ENCODE results near the gene ARSG.

Gene ARSG

DNA sequence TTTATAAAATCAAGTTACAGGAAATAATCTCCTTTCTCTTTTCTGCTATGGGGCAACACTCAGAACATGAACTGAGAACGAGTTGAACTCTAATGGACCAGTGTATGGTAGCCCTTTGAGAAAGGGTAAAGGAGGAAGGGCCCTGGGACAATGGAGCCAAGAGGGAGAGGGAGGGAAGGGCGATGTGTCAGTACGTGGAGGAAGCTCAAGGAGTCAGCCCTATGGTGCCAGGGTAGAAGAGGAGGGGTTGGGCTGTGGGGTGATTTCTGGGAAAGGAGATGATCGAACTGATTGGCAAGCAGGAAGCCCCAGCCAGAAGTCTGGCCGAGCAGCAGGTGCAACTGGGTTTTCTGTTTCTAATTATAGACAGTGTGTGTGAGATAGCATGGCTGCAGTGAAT is 170.3 kb downstream of the ARSG start:
- Histone ChIP-seq H3K27me3 (ENCODE audit: insufficient read depth, low read depth) (no peaks in the 10 kb centered on the region), H2AFZ (ENCODE audit: low read depth) (peak overlapping the region; percentile 50), H3K27ac (peak overlapping the region; percentile 67), H3K36me3 (ENCODE audit: insufficient read depth) (no peaks in the 10 kb centered on the region), H3K79me2 (ENCODE audit: insufficient read depth, low read depth) (peaks cover 1% of the 10 kb centered on the region; the same call in 1 of the 2 replicates), H3K4me3 (IDR thresholded peaks at IDR 0.05; ENCODE audit: insufficient read depth, low read depth, low read length) (no peak overlapping the region), H3K4me1 (ENCODE audit: low read depth, poor library complexity, severe bottlenecking) (peaks cover 60% of the 10 kb centered on the region), H3K4me2 (peak overlapping the region; percentile 68), H4K20me1 (ENCODE audit: insufficient read depth) (no peaks in the 10 kb centered on the region), H3K9ac (peak overlapping the region; percentile 9; the same call in 1 of the 2 replicates)
- TF ChIP-seq, protein P1, sequence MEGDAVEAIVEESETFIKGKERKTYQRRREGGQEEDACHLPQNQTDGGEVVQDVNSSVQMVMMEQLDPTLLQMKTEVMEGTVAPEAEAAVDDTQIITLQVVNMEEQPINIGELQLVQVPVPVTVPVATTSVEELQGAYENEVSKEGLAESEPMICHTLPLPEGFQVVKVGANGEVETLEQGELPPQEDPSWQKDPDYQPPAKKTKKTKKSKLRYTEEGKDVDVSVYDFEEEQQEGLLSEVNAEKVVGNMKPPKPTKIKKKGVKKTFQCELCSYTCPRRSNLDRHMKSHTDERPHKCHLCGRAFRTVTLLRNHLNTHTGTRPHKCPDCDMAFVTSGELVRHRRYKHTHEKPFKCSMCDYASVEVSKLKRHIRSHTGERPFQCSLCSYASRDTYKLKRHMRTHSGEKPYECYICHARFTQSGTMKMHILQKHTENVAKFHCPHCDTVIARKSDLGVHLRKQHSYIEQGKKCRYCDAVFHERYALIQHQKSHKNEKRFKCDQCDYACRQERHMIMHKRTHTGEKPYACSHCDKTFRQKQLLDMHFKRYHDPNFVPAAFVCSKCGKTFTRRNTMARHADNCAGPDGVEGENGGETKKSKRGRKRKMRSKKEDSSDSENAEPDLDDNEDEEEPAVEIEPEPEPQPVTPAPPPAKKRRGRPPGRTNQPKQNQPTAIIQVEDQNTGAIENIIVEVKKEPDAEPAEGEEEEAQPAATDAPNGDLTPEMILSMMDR (conservative IDR thresholded peaks at IDR 0.05; ENCODE audit: low read depth, low read length): no peak

DNA sequence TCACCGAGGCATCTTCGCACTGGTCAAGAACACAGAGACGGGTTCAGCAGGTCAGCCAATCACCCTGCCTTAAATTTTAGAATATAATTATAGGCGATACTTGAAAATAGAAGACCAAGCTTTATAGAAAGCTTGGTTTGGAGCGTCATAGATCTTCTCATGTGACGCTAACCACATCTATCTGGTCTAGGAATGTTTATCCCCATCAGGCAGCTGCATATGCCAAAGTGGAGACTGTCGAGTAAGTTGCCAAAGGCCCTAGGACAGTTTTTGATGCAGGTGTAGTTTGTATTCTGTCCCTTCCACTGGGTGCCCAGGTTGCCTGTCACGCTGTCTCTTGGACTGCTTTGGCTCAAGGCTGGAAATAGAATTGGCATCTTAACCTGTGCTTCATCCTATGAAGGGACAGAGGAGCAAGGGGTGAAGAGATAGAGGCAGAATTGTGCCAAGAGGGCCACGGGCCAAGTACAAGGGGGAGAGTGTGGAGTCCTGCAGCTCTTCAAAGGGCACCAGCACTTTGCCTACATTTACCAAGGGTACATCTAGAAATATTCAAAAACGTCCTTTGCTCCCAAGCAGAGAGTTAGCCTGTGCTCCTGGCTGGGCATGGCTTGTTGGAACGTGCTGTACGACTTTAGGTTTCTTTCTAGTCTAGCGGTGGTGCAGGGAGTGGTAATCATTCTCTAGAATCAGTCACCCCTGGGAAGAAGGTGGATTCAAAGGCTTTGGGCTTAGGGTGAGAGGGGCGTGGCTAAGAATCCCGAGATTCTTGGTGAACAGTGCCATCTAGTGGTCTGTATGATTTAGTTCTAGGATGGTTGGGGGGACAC is 171.3 kb downstream of the ARSG start:
- no peaks in the 10 kb centered on the region for H3K36me3 ChIP-seq (ENCODE audit: insufficient read depth)
- no peaks in the 10 kb centered on the region for H4K20me1 ChIP-seq (ENCODE audit: insufficient read depth)
- H3K4me1 ChIP-seq (ENCODE audit: low read depth, poor library complexity, severe bottlenecking): peaks cover 61% of the 10 kb centered on the region
- H3K79me2 ChIP-seq (ENCODE audit: insufficient read depth, low read depth): no peaks in the 10 kb centered on the region
- H3K4me2 ChIP-seq: peak overlapping the region; percentile 68
- peak overlapping the region; percentile 50; the same call in 1 of the 2 replicates for H2AFZ ChIP-seq (ENCODE audit: low read depth)
- TF ChIP-seq, protein P1 (conservative IDR thresholded peaks at IDR 0.05; ENCODE audit: low read depth, low read length): peak; percentile 94
- no peak overlapping the region; the same call in 1 of the 2 replicates for H3K9ac ChIP-seq
- no peak overlapping the region for H3K4me3 ChIP-seq (IDR thresholded peaks at IDR 0.05; ENCODE audit: insufficient read depth, low read depth, low read length)
- H3K27ac ChIP-seq: peak overlapping the region; percentile 67
- H3K27me3 ChIP-seq (ENCODE audit: insufficient read depth, low read depth): no peaks in the 10 kb centered on the region

DNA sequence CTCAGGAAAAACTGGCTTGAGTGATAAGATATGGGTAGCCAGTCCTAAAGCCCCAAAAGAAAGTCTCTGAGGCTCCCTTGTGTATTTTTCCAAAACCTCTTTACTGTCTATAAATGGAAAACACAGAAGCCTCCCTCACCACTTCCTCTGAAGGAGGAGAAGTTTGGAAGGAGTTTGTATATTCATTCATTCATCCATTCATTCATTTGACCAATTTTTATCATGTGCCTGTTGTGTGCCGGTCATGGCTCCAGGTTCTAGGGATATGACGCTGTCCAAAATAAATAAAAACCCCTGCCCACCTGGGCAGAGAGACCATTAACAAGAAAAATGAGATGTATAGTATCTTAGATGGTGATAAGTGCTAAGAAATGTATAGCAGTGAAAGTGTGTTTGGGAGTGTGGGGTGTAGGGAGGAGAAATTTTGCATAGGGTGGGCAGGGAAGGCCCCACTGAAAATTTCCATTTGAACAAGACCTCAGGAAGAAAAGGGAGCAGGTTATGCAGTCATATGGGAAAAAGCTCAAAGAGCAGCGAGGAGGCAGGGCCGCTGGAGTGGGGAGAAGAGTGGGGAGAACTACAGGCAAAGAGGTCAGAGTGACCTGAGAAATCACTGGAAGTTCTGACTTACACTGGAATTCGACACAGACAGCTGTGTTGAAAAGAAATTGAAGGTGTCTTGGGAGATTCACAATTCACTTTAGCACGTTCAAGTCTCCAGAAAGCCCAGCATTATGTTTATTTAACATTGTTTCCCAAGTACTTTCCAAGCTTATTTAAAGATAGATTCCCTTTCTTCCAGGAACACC is 172.1 kb downstream of the ARSG start:
- Histone ChIP-seq H3K27me3 (ENCODE audit: insufficient read depth, low read depth) (no peaks in the 10 kb centered on the region), H3K27ac (no peak overlapping the region), H4K20me1 (ENCODE audit: insufficient read depth) (no peaks in the 10 kb centered on the region), H3K4me2 (no peak overlapping the region), H3K36me3 (ENCODE audit: insufficient read depth) (no peaks in the 10 kb centered on the region), H3K9ac (no peak overlapping the region), H3K4me3 (IDR thresholded peaks at IDR 0.05; ENCODE audit: insufficient read depth, low read depth, low read length) (no peak overlapping the region), H3K79me2 (ENCODE audit: insufficient read depth, low read depth) (no peaks in the 10 kb centered on the region), H3K4me1 (ENCODE audit: low read depth, poor library complexity, severe bottlenecking) (peaks cover 61% of the 10 kb centered on the region), H2AFZ (ENCODE audit: low read depth) (no peak overlapping the region)
- TF ChIP-seq, protein P1 (conservative IDR thresholded peaks at IDR 0.05; ENCODE audit: low read depth, low read length): peak; percentile 61

DNA sequence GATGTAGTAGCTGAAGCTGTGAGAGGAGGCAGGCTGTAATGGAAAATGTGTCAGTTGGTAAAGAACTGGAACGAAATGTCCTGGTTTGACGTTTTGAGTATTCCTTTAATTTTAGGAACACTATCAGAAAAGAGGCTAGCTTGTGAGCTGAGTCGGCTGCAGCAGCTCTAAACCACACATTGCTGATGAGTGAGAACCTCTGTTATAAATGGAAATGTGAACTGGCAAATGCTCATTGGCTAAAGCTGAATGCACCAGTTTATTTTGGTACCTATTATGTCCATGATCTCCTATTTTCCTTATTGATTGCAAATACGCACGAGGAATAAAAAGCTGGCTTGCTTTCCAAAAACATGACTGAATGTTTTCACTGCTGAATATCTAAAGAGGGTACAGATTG is 177.0 kb downstream of the ARSG start:
- H3K4me2 ChIP-seq: no peak overlapping the region

More for the DNA sequence above, 177.0 kb downstream of the ARSG start:
- H3K79me2 ChIP-seq (ENCODE audit: insufficient read depth, low read depth): no peaks in the 10 kb centered on the region
- H2AFZ ChIP-seq (ENCODE audit: low read depth): no peak overlapping the region
- H3K36me3 ChIP-seq (ENCODE audit: insufficient read depth): no peaks in the 10 kb centered on the region
- H4K20me1 ChIP-seq (ENCODE audit: insufficient read depth): no peaks in the 10 kb centered on the region
- H3K4me1 ChIP-seq (ENCODE audit: low read depth, poor library complexity, severe bottlenecking): peaks cover 12% of the 10 kb centered on the region
- H3K9ac ChIP-seq: no peak overlapping the region
- no peaks in the 10 kb centered on the region for H3K27me3 ChIP-seq (ENCODE audit: insufficient read depth, low read depth)
- TF ChIP-seq, protein P1 (conservative IDR thresholded peaks at IDR 0.05; ENCODE audit: low read depth, low read length): no peak
- no peak overlapping the region for H3K27ac ChIP-seq
- H3K4me3 ChIP-seq (IDR thresholded peaks at IDR 0.05; ENCODE audit: insufficient read depth, low read depth, low read length): no peak overlapping the region
